D721Med (cell line): ENCODE measurements around the gene GPC3.

Source experiments
- DNase-seq: peaks from one replicate; pipeline ENCODE4 v3.0.0; 2011; ENCODE audit warnings: low spot score; ENCODE audit not compliant: insufficient read length
- FAIRE-seq: peaks from 2 replicates; lab custom pipeline; 2011; peaks lifted over from hg19 to GRCh38; lab: Jason Lieb, UNC
- CTCF ChIP-seq: IDR thresholded peaks from 2 replicates; pipeline ENCODE4 v1.5.1; 2012; ENCODE audit warnings: mild to moderate bottlenecking, control low read depth; ENCODE audit not compliant: insufficient read depth; ENCODE audit errors: missing control alignments

GPC3 gene

GRCh38 chrX:133880032-133880443 lies 105.4 kb downstream of the GPC3 start:
- DNase-seq (no peak), FAIRE-seq (no peak)
- no peak for TF ChIP-seq CTCF

- no peak for DNase-seq
- peak; percentile 21 for FAIRE-seq
- no peak for TF ChIP-seq CTCF
Measured at GRCh38 chrX:133878710-133879109, 106.7 kb downstream of the GPC3 start.

GRCh38 chrX:133876646-133877045 lies 108.7 kb downstream of the GPC3 start:
- no peak for FAIRE-seq
- no peak for TF ChIP-seq CTCF
- DNase-seq: no peak

- FAIRE-seq (no peak), DNase-seq (no peak)
- TF ChIP-seq CTCF: no peak
Measured at GRCh38 chrX:133869270-133869669, 116.1 kb downstream of the GPC3 start.

- DNase-seq: no peak
- no peak for TF ChIP-seq CTCF
- FAIRE-seq: no peak
Measured at GRCh38 chrX:133868682-133869081, 116.7 kb downstream of the GPC3 start.

GRCh38 chrX:133868250-133868649 lies 117.1 kb downstream of the GPC3 start:
- DNase-seq (no peak), FAIRE-seq (no peak)
- no peak for TF ChIP-seq CTCF

GRCh38 chrX:133865761-133866471 lies 119.5 kb downstream of the GPC3 start:
- DNase-seq (no peak), FAIRE-seq (no peak)
- TF ChIP-seq CTCF: no peak
